GM19023 (cell line): ENCODE data around the gene SEPHS2.
"Not testable (repeated sequence)": the region's sequence is repeated elsewhere in the genome, so short reads cannot be mapped to it uniquely, and the experiment has no call there.

Experiments
- ATAC-seq: cut with Tn5 transposase; IDR thresholded peaks from one replicate; pipeline ENCODE4 v1.9.1; 2021; ENCODE audit warnings: mild to moderate bottlenecking, moderate library complexity; ENCODE audit not compliant: unreplicated experiment

SEPHS2 gene

DNA sequence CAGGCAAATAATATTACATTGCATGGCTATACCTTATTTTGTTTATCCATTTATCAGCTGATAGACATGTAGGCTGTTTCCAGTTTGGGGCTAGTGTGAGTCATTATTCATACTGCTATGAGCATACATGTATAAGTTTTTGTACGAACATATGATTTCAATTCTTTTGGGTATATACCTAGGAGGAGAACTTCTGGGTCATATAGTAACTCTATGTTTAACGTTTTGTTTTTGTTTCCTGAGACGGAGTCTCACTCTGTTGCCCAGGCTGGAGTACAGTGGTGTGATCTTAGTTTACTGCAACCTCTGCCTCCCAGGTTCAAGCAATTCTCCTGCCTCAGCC is 24.5 kb upstream of the SEPHS2 start:
- ATAC-seq: no peak

DNA sequence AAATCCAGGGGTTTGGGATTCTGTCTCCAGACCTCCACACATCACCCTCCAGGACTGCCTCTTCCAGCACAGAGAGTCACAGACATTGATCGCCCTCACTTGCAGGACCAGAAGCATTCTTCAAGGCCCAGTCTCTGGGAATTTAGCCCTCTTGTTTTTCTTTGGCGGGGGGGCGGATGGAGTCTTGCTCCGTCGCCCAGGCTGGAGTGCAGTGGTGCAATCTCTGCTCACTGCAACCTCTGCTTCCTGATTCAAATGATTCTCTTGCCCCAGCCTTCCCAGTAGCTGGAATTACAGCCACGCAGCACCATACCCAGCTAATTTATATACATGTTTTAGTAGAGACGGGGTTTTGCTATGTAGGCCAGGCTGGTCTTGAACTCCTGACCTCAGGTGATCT is 18.4 kb upstream of the SEPHS2 start:
- ATAC-seq: no peak

DNA sequence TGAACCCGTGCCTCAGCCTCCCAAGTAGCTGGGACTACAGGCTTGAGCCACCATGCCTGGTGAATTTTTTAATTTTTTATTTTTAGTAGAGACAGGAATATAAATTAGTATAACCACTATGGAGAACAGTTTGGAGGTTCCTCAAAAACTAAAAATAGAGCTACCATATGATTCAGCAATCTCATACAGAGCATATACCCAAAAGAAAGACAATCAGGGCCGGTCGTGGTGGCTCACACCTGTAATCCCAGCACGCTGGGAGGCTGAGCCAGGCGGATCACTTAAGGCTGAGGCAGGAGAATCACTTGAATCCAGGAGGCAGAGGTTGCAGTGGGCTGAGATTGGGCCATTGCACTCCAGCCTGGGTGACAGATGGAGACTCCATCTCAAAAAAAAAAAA is 15.8 kb upstream of the SEPHS2 start:
- not testable (repeated sequence) for ATAC-seq

DNA sequence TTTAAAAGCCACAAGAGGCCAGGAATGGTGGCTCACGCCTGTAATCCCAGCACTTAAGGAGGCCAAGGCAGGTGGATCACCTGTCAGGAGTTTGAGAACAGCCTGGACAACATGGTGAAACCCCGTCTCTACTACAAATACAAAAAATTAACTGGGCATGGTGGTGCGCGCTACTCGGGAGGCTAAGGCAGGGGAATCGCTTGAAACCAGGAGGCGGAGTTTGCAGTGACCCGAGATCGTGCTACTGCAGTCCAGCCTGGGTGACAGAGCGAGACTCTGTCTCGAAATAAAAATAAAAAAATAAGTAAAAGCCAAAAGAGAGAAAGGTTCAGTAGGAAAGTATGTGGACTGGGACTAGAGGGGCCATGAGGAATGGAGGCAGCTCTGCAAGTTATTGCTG is 13.8 kb upstream of the SEPHS2 start:
- ATAC-seq: peak; percentile 21

DNA sequence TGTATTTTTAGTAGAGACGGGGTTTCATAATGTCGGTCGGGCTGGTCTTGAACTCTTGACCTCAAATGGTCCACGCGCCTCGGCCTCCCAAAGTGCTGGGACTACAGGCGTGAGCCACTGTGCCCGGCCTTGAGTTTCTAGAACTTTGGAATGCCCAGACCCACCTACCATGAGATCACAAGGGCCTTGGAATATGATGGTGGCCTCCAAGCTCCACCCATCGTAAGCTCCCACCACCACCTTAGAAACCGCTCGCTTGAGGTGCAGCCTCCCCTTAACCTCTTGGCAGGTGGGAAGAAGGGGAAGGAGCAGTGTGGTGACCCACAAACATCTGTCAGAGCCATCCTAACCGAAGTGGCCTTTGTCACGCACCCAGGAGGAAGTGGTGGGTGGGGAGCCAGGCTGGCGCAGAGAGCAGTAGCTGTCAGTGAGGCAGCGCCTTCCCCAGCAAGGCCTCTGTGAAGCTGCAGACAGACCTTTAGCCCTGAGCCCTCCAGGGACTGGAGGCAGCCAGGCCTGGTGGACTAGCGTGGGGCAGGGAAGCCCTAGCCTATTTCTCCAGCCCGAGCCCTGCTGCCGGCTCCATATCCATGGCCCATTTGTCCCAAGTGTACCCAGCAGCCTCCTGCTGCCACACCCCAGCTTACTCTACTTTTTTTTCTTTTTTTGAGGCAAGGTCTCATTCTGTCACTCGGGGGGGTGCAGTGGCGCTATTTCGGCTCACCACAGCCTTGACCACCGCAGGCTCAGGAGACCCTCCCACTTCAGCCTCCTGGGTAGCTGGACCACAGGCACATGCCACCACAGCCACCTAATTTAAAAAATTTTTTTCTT is 13.1 kb upstream of the SEPHS2 start:
- ATAC-seq: peak; percentile 72

DNA sequence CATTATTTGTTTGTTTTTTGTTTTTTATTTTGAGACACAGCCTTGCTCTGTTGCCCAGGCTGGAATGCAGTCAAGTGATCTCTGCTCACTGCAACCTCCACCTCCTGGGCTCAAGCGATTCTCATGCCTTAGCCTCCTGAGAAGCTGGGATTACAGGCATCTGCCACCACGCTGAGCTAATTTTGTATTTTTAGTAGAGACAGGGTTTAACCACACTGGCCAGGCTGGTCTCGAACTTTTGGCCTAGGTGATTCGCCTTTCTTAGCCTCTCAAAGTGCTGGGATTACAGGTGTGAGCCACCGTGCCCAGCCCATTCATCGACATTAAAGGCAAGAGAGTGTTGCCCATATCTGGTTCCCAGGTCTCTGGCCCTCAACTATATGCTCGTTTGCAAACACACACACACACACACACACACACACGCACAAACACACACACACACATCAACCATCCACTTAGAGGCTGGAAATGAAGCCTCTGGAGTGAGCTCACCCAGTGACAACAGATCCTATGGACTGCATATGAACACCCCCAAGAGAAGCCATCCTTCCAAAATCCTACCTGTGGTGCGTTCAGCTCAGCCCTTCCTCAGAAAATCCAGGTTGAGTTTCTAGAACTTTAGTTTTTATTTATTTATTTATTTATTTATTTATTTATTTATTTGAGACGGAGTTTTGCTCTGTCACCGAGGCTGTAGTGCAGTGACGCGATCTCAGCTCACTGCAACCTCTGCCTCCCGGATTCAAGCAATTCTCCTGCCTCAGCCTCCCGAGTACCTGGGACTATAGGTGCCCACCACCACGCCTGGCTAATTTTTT is 12.3 kb upstream of the SEPHS2 start:
- no peak for ATAC-seq

DNA sequence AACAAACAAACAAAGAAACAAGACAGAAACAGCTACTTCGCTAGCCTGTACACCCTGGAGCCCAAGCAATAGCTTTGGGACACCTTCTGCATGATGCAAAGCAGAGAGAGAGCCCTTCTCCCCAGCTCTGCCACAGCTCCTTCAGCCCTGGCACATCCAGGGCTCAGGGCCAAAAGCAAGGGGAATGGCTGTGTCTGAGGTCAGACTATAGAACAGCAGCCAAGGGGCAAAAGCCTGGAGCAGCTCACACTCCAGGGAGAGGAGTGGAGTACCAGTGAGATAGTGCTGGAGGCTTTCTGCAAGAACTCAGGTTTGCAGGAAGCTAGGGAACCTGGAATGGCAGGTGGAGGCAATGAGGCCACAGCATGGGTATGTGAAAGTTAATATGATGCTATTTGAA is 11.6 kb upstream of the SEPHS2 start:
- ATAC-seq: no peak

DNA sequence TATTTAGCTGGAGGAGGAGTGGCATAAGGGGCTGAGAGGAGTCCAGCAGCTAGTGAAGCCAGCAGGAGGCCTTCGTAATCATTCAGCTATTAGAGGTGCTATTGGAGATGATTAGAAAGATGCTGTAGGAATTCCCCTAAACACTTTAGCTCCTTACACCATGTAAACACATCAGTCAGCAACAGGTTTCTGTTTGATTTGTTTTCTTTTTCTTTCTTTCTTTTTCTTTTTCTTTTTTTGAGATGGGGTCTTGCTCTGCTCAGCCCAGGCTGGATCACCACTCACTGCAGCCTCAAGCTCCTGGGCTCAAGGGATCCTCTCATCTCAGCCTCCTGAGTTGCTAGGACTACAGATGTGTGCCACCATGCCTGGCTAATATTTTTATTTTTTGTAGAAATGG is 10.6 kb upstream of the SEPHS2 start:
- no peak for ATAC-seq

DNA sequence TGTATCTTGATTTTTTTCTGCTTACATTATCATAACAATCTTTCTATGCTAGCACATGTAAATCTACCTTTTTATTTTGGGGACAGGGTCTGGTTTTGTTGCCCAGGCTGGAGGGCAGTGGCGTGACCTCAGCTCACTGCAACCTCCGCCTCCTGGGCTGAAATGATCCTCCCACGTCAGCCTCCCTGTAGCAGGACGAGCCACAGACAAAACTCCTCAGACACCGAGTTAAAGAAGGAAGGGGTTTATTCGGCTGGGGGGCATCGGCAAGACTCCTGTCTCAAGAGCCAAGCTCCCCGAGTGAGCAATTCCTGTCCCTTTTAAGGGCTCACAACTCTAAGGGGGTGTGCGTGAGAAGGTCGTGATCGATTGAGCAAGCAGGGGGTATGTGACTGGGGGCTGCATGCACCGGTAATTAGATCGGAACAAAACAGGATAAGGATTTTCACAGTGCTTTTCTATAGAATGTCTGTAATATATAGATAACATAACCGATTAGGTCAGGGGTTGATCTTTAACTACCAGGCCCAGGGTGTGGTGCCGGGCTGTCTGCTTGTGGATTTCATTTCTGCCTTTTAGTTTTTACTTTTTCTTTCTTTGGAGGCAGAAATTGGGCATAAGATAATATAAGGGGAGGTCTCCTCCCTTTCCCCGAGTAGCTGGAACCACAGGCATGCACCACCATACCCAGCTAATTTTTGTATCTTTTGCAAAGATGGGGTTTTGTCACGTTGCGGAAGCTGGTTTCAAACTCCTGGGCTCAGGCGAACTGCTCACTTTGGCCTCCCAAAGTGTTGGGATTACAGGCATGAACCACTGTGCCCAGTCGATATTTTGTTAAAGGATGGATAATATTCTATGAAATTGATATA is 7.3 kb upstream of the SEPHS2 start:
- ATAC-seq: not testable (repeated sequence)

DNA sequence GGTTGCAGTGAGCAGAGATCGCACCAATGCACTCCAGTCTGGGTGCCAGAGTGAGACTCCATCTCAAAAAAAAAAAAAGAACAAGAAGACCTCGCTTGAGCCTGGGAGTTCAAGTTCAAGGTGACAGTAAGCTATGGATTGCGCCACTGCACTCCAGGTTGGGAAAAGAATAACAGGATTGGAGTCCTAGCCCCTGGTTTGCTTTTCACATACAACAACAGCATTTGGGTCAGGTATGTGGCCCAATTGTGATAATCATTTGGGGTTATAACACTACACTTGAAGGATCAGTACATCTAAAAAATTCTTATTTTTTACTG is 3.4 kb upstream of the SEPHS2 start:
- ATAC-seq: no peak

DNA sequence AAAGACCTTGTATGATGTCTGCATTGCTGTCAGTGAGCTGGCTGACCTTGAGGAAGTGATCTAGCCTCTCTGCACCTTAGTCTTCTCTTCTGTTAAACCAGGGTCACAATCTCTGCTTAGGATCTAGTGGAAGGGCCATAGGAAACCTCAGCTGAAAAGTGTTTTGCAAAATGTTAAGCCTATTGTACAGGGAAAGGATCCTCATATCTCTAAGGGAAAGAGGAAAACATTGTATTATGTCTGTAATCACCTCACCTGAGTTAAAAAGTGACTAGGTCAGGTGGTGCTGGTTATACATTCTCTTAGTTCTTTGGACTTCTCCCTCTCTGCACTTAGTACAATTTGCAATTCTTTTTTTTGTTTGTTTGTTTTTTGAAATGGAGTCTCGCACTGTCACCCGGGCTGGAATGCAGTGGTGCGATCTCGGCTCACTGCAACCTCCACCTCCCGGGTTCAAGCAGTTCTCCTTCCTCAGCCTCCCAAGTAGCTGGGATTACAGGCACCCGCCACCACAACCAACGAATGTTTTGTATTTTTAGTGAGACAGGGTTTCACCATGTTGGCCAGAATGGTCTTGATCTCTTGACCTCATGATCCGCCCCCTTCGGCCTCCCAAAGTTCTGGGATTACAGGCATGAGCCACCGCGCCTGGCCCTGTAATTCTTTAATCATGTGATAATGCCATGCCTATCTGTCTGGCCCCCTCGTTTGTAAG is 2.0 kb upstream of the SEPHS2 start:
- no peak for ATAC-seq

DNA sequence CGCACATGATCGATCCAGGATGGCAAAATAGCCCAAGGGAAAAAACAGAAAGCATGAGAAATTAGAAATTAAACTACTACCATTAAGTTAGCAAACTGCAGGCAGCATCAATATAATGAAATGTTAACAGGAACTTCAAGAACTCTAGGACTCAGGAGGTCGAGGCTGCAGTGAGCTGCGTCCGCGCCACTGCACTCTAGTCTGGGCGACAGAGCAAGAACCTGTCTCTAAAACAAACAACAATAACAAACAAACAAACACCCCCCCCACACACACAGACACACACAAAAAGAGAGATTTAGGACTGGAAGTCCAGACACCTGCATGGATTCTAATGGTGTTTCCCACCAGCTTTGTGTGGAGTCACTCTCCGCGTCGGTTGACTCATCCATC is 525 bp upstream of the SEPHS2 start:
- no peak for ATAC-seq

DNA sequence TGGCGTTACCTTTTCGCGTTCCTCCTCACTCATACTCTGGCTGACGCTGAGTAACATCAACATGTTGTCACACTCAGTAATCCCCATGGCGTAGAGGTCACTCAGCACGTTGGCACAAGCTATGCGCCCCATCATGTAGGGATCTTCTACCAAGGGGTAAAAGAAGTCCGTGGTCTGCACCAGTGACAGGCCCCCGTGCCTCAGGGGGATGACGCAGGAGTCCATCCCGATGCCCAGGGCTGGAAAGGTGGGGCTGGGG is 596 bp downstream of the SEPHS2 start:
- peak; percentile 28 for ATAC-seq

DNA sequence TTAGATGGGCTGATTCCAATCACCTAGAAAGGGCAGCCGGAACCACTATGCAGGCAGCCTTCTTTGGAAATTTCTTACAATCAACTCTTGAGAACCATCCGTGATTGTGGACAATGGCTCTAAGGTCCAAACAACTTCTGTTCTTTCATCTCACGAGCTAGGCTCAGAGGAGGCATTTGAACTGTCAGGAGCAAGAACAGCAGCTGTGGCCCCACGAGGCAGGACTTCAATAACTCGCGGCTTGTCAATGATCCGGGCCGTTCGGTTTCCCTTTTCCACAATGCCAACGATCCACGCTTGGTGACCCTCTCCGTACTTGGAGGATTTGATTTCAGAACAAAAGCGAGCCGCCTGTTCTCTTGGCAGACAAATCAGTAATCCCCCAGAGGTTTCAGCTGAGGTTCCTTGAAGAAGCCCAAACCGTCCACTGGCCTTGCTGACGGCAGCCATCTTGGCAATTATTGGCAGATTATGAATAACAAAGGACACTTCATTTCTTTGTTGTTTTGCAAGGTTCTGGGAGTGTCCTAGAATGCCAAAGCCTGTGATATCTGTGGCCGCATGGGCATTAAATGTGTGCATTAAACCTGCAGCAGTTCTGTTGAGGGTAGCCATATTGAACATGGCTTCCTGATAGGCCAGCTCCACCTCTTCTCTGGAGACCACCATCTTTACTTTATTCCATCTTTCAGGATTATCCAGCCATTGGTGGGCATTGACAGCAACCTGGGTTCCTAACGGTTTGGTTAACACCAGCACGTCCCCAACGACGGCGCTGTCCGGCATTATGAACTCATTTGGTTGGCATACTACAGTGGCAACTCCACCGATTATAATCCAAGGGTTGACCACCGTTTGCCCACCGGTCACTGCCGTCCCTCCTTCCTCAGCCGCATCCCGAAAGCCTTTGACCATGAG is 1.2 kb downstream of the SEPHS2 start:
- no peak for ATAC-seq

DNA sequence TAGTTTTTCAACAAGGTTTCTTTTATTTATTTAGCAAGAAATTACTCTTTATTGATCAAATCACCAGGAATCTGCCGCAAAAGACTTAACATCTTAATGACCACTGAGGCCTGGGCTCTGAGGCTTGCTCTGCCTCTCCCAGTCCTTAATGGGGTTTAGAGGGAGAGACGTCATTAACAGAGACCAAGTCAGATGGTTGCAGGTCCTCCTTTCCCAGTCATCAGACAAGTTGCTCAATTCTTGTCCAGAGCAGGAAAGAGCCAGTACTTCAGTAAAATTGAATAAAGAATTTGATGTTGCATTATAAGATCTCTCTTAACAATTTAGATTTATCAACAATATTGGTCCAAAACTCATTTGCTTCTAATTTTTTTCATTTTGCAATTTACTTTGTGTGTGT is 2.0 kb downstream of the SEPHS2 start:
- no peak for ATAC-seq

DNA sequence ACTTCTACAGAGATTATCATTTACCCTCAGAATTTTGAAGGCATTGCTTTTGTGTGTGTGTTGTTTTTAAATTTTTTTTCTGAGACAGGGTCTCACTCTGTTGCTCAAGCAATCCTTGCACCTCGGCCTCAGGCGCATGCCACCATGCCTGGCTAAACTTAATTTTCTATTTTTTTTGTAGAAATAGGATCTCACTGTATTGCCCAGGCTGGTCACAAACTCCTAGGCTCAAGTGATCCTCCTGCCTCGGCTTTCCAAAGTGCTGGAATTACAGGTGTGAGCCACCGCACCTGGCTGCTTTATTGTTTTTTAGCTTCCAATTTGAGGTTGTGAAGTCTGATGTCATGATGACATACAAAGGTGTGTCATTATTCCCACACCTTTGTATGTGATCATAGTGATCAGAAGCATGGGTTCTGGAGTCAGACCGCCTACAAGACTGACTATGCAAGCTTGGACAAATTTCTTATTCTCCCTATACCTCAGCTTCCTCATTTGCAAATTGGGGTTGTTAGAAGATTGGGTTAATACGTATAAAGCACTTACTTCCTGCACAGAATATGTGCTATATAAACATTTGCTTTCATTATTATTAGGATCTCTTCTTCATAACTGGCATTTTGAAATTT is 5.8 kb downstream of the SEPHS2 start:
- no peak for ATAC-seq

DNA sequence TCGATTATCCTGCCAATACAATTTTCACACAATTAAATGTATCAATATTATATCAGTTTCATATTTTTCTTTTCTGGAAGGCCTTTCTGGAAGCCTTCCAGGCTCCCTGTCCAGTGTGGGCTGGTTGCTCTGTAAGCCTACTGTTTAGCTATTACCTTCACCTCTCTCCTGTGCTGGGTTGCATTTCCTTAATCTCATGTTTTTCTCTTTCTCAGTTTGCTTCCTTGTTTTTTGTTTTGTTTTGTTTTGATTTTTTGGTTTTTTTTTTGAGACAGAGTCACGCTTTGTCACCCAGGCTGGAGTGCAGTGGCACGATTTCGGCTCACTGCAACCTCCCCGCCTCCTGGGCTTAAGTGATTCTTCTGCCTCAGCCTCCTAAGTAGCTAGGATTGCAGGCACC is 6.8 kb downstream of the SEPHS2 start:
- ATAC-seq: no peak

DNA sequence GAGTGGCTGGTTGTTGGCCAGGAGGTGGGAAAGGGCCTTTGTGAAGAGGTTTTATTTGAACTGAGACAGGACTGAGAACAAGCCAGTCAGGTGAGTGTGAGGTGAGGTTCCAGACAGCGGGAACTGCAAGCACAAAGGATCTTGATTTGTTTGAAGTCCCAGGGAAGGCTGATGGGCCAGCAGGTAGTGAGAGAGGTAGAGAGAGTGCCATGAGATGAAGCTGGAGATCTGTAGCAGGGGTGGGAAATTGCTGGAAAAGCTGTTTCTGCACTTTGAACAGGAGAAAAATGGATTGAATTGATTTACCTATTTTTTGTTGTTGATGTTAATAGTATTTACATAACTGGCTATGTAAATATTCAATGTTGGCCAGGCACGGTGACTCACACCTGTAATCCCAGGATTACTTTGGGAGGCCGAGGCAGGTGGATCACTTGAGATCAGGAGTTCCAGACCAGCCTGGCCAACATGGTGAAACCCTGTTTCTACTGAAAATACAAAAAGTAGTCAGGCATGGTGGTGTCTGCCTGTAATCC is 8.1 kb downstream of the SEPHS2 start:
- no peak for ATAC-seq

DNA sequence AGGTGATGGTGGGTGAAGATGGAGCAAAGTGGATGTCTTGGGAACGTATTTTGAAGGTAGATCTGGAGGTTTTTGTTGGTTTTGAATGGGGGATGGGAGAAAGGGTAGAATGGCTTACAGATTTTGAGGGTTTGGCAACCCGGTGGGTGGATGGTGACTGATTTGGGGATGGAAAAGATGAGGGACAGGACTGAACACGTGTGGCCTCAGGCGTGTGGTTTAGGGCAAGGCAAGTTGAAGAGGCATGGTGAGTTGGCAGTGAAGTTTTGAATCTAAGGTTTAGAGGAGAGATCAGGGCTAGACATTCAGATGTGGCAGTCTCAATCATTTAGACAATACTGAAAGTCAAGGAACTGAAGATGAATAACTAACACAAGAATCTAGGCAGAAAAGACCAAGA is 10.8 kb downstream of the SEPHS2 start:
- no peak for ATAC-seq
